DOHH2 (cell line): ENCODE data around the gene NEURL3.

Source experiments
- H3F3A ChIP-seq: fragments of 200-600 bp; sonication (generic), shearing (Covaris generic); 2 replicates; pipeline ENCODE4 v1.6.0; 2016; ENCODE audit warnings: antibody characterized with exemption, mild to moderate bottlenecking; ENCODE audit not compliant: control insufficient read depth, insufficient read depth
- H3K27ac ChIP-seq: fragments of 200-600 bp; sonication (generic); 2 replicates; pipeline ENCODE4 v1.5.1; 2014; ENCODE audit warnings: low read depth, mild to moderate bottlenecking, low read length, moderate library complexity
- H3K27me3 ChIP-seq: fragments of 200-600 bp; sonication (generic); 2 replicates; pipeline ENCODE4 v1.6.1; 2014; ENCODE audit warnings: mild to moderate bottlenecking, low read length, mixed read lengths; ENCODE audit not compliant: control insufficient read depth
- H3K36me3 ChIP-seq: fragments of 200-600 bp; sonication (generic); 2 replicates; pipeline ENCODE4 v1.6.1; 2014; ENCODE audit warnings: mild to moderate bottlenecking, low read length, moderate library complexity, mixed read lengths; ENCODE audit not compliant: control insufficient read depth
- H3K4me1 ChIP-seq: fragments of 200-600 bp; sonication (generic); 2 replicates; pipeline ENCODE4 v1.6.1; 2014; ENCODE audit warnings: mild to moderate bottlenecking, low read length, mixed read lengths; ENCODE audit not compliant: control insufficient read depth
- H3K4me2 ChIP-seq: fragments of 200-600 bp; sonication (generic); 2 replicates; pipeline ENCODE4 v1.6.0; 2014; ENCODE audit warnings: mild to moderate bottlenecking, low read length, moderate library complexity
- H3K4me3 ChIP-seq: fragments of 200-600 bp; sonication (generic); 2 replicates; pipeline ENCODE4 v1.5.1; 2014; ENCODE audit warnings: mild to moderate bottlenecking, low read length, mixed read lengths
- H3K79me2 ChIP-seq: fragments of 200-600 bp; sonication (generic); 2 replicates; pipeline ENCODE4 v1.6.1; 2014; ENCODE audit warnings: mild to moderate bottlenecking, low read length, mixed read lengths; ENCODE audit not compliant: control insufficient read depth
- H3K9me2 ChIP-seq: fragments of 200-600 bp; sonication (generic); replicated peaks from 2 replicates; pipeline ENCODE4 v1.6.1; 2014; ENCODE audit warnings: mild to moderate bottlenecking, low read length, mixed read lengths; ENCODE audit not compliant: control insufficient read depth
- H3K9me3 ChIP-seq: fragments of 200-600 bp; sonication (generic); 2 replicates; pipeline ENCODE4 v1.6.1; 2014; ENCODE audit warnings: antibody characterized with exemption, low read length, mixed read lengths; ENCODE audit not compliant: control insufficient read depth, insufficient read depth
- H4K20me1 ChIP-seq: fragments of 200-600 bp; sonication (generic); 2 replicates; pipeline ENCODE4 v1.6.0; 2014; ENCODE audit warnings: low read depth, mild to moderate bottlenecking, antibody characterized with exemption, low read length, moderate library complexity; ENCODE audit not compliant: control insufficient read depth, insufficient read depth
- EZH2phosphoT487 ChIP-seq: fragments of 200-600 bp; sonication (generic); IDR thresholded peaks from 2 replicates; pipeline ENCODE4 v1.6.1; 2017; ENCODE audit warnings: borderline replicate concordance, mild to moderate bottlenecking, antibody characterized with exemption, low read length, moderate library complexity, mixed read lengths
- TF ChIP-seq, protein P1 (sequence below): fragments of 200-600 bp; sonication (generic); IDR thresholded peaks from one replicate; pipeline ENCODE4 v1.5.1; 2014; ENCODE audit warnings: antibody characterized with exemption, mild to moderate bottlenecking, low read depth, low read length; ENCODE audit not compliant: poor library complexity, severe bottlenecking

Gene NEURL3

DNA sequence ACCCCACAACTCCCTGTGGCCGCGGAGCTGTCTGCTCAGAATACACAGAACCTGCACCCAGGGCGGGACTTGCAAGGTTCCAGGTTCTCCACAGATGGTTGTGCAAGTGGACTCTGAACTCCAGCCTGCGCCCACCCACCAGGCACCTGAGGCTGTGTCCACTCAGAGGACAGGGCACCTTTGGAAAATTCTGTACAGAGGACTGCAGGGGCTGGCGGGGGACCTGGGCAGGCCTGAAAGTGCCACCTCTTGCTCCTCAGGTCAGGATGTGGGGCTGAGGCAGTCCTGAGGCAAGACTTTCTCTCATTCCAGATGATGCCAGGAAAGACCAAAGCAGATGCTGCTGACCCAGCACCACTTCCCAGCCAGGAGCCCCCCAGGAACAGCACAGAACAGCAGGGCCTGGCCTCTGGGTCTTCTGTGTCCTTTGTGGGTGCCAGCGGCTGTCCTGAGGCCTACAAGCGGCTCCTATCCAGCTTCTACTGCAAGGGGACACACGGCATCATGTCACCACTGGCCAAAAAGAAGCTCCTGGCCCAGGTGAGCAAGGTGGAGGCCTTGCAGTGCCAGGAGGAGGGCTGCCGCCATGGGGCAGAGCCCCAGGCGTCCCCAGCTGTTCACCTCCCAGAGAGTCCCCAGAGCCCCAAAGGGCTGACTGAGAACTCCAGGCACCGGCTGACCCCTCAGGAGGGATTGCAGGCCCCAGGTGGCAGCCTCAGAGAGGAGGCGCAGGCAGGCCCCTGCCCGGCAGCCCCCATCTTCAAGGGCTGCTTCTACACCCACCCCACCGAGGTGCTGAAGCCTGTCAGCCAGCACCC, 45.8 kb upstream of the NEURL3 start:
- no peak for TF ChIP-seq EZH2phosphoT487
- TF ChIP-seq, protein P1, sequence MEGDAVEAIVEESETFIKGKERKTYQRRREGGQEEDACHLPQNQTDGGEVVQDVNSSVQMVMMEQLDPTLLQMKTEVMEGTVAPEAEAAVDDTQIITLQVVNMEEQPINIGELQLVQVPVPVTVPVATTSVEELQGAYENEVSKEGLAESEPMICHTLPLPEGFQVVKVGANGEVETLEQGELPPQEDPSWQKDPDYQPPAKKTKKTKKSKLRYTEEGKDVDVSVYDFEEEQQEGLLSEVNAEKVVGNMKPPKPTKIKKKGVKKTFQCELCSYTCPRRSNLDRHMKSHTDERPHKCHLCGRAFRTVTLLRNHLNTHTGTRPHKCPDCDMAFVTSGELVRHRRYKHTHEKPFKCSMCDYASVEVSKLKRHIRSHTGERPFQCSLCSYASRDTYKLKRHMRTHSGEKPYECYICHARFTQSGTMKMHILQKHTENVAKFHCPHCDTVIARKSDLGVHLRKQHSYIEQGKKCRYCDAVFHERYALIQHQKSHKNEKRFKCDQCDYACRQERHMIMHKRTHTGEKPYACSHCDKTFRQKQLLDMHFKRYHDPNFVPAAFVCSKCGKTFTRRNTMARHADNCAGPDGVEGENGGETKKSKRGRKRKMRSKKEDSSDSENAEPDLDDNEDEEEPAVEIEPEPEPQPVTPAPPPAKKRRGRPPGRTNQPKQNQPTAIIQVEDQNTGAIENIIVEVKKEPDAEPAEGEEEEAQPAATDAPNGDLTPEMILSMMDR, result no peak
- no peaks in the 10 kb centered on the region for H3K9me2 ChIP-seq
- H3K27ac ChIP-seq, result no peak overlapping the region
- H3K36me3 ChIP-seq, result no peaks in the 10 kb centered on the region
- no peaks in the 10 kb centered on the region for H3K9me3 ChIP-seq
- H3K4me2 ChIP-seq, result no peak overlapping the region
- no peaks in the 10 kb centered on the region for H3K27me3 ChIP-seq
- no peaks in the 10 kb centered on the region for H3F3A ChIP-seq
- H3K4me3 ChIP-seq, result no peak overlapping the region
- H3K4me1 ChIP-seq, result peaks cover 6% of the 10 kb centered on the region
- no peaks in the 10 kb centered on the region for H4K20me1 ChIP-seq
- H3K79me2 ChIP-seq, result no peaks in the 10 kb centered on the region

DNA sequence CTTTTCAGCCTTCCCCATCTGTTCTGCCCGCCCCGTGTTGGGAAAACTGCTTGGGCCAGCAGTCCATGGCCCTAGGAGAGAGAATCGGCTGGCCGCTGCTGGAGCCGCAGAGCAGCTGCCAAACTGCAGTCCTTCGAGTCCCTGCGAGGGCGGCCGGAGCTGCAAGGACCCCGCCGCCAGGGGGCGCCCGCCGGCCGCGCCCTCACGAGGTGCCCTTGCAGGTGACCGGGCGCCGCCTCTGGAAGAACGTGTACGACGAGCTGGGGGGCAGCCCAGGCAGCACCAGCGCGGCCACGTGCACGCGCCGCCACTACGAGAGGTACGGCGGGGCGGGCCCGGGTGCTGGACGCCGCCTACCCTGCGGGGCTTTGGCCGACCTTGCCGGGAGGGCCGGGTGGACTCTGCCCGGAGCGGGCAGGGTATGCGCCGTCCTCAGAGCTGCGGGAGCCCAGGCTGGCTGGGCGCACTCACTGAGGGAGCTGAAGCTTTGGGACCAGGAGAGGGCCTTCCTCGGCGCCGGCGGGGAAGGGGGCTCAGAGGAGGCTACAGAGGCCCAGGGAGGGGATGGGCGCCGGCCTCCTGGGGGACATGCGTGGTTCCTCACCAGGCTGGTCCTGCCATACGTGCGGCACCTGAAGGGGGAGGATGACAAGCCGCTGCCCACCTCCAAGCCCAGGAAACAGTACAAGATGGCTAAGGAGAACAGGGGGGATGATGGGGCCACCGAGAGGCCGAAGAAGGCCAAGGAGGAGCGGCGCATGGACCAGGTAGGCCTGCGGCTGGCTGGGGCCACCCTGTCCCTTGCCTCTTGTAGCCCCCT, 45.0 kb upstream of the NEURL3 start:
- H3K27ac ChIP-seq, result no peak overlapping the region
- H3K36me3 ChIP-seq, result no peaks in the 10 kb centered on the region
- H3F3A ChIP-seq, result no peaks in the 10 kb centered on the region
- H3K4me1 ChIP-seq, result peaks cover 6% of the 10 kb centered on the region
- H3K9me3 ChIP-seq, result no peaks in the 10 kb centered on the region
- no peaks in the 10 kb centered on the region for H4K20me1 ChIP-seq
- H3K4me2 ChIP-seq, result no peak overlapping the region
- H3K27me3 ChIP-seq, result no peaks in the 10 kb centered on the region
- H3K4me3 ChIP-seq, result no peak overlapping the region
- TF ChIP-seq, protein P1, result no peak
- TF ChIP-seq EZH2phosphoT487, result no peak
- H3K79me2 ChIP-seq, result no peaks in the 10 kb centered on the region
- no peaks in the 10 kb centered on the region for H3K9me2 ChIP-seq

DNA sequence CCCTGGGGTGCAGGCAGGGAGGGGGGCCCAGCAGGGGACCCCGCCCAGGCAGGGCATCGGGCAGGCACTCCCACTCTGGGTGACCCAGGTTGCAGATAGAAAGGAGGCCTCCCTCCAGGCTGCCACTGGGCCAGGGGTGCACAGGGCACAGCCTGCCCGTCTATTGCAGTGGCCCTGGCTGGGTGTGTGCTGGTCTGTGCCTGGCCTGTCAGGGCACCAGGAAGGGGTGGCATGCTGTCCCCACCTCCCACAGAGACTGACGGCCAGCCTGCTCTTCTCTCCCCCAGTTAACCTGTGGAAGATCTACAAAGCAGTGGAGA, 44.3 kb upstream of the NEURL3 start:
- Histone ChIP-seq H3F3A (no peaks in the 10 kb centered on the region), H4K20me1 (no peaks in the 10 kb centered on the region), H3K4me2 (no peak overlapping the region)

More for the DNA sequence above, 44.3 kb upstream of the NEURL3 start:
- TF ChIP-seq EZH2phosphoT487, result no peak
- TF ChIP-seq, protein P1, result no peak
- no peaks in the 10 kb centered on the region for H3K27me3 ChIP-seq
- no peaks in the 10 kb centered on the region for H3K9me2 ChIP-seq
- no peaks in the 10 kb centered on the region for H3K36me3 ChIP-seq
- H3K79me2 ChIP-seq, result no peaks in the 10 kb centered on the region
- peaks cover 4% of the 10 kb centered on the region for H3K4me1 ChIP-seq
- no peak overlapping the region for H3K4me3 ChIP-seq
- no peak overlapping the region for H3K27ac ChIP-seq
- no peaks in the 10 kb centered on the region for H3K9me3 ChIP-seq
